ENCODE results near the gene IFITM1.

GRCh38 chr11:299081-299891 is 14.6 kb upstream of the IFITM1 start, which contains the start of gene IFITM5:
- TF ChIP-seq POLR2AphosphoS5 (IDR thresholded peaks at IDR 0.05) (no peak), EP300 (IDR thresholded peaks at IDR 0.05) (no peak), CTCF (IDR thresholded peaks at IDR 0.05) (no peak), POLR2A (IDR thresholded peaks at IDR 0.05) (no peak)
